Lung (tissue), 12 donors: Measurements from ENCODE around the gene ALCAM. TPM values are rescaled to one million over a fixed set of nuclear protein-coding genes. Genes with fewer than 3 reads are reported as not detected.

ENCODE experiments used
- ATAC-seq: fragments of 200-7000 bp; cut with Tn5 transposase; one replicate; pipeline ENCODE4 v1.9.1; 2020; ENCODE audit warnings: moderate number of reproducible peaks; ENCODE audit not compliant: insufficient read depth, low FRiP score
- DNase-seq, 3 donors: peaks; one replicate each; pipeline ENCODE4 v3.0.0-alpha.2; 2013 to 2017
- H3K27ac ChIP-seq, 2 donors: one replicate each; pipeline ENCODE4 v1.5.1; 2013; ENCODE audit warnings: mild to moderate bottlenecking in 2 of 2, moderate library complexity in 2 of 2, control low read depth in 1 of 2, inconsistent platforms in 1 of 2, low read depth in 1 of 2, low read length in 1 of 2
- H3K27me3 ChIP-seq, 3 donors: one replicate each; pipeline ENCODE4 v1.5.1; 2013; ENCODE audit warnings: low read length in 2 of 3; ENCODE audit not compliant: control insufficient read depth in 3 of 3, insufficient read depth in 3 of 3
- H3K36me3 ChIP-seq, 4 donors: one replicate each; pipeline ENCODE4 v1.5.1; 2013; ENCODE audit warnings: low read length in 4 of 4, mild to moderate bottlenecking in 1 of 4, moderate library complexity in 1 of 4; ENCODE audit not compliant: control insufficient read depth in 4 of 4, insufficient read depth in 4 of 4
- H3K4me1 ChIP-seq, 5 donors: one replicate each; pipeline ENCODE4 v1.5.1; 2013; ENCODE audit warnings: low read length in 5 of 5, mild to moderate bottlenecking in 2 of 5, moderate library complexity in 1 of 5; ENCODE audit not compliant: control insufficient read depth in 5 of 5, insufficient read depth in 5 of 5
- H3K4me3 ChIP-seq: one replicate; pipeline ENCODE4 v1.5.1; 2013; ENCODE audit warnings: mild to moderate bottlenecking, control low read depth, moderate library complexity
- H3K9ac ChIP-seq, 2 donors: one replicate each; pipeline ENCODE4 v1.5.1; 2013; ENCODE audit warnings: low read length in 2 of 2, control low read depth in 1 of 2; ENCODE audit not compliant: insufficient read depth in 1 of 2
- H3K9me3 ChIP-seq, 4 donors: one replicate each; pipeline ENCODE4 v1.5.1; 2013; ENCODE audit warnings: low read length in 3 of 4, mild to moderate bottlenecking in 1 of 4, moderate library complexity in 1 of 4; ENCODE audit not compliant: control insufficient read depth in 4 of 4, insufficient read depth in 3 of 4
- WGBS, 2 donors: extraction: QIAGEN DNeasy Blood & Tissue Kit; methylation state at CpG; one replicate each; pipeline ENCODE4 v1.1.7; 2013; 5-methylcytosine and 5-hydroxymethylcytosine counted together
- polyA plus RNA-seq, 2 donors: library from polyadenylated mRNA; stranded (reverse); fragments of 200-250 nt; gene quantifications; one replicate each; pipeline ENCODE4 v1.2.1, GENCODE V29; 2013
- total RNA-seq, 2 donors: library from RNA; depleted of rRNA in 1 of 2; stranded (reverse); fragments of >200 nt in 1 of 2; gene quantifications; one replicate each; pipeline ENCODE4 v1.2.1, GENCODE V29; 2014 to 2021
- TF ChIP-seq, protein P1 (sequence below): IDR thresholded peaks from 2 replicates; pipeline ENCODE4 v1.5.1; 2012; ENCODE audit warnings: mild to moderate bottlenecking; ENCODE audit errors: control extremely low read depth, extremely low read depth
- donor health status: control.
- donor health status: control.
- donor health status: Bipolar disorder and iron deficiency.
- donor health status: healthy.
- donor health status: DM: yes; HTN: yes; CAD: no.

Gene ALCAM
- total and polyA plus RNA-seq, 4 donors, result 55.9 to 252 (median 109) TPM

GRCh38 chr3:105435277-105435676 is 68.6 kb downstream of the ALCAM start:
- TF ChIP-seq, protein P1, sequence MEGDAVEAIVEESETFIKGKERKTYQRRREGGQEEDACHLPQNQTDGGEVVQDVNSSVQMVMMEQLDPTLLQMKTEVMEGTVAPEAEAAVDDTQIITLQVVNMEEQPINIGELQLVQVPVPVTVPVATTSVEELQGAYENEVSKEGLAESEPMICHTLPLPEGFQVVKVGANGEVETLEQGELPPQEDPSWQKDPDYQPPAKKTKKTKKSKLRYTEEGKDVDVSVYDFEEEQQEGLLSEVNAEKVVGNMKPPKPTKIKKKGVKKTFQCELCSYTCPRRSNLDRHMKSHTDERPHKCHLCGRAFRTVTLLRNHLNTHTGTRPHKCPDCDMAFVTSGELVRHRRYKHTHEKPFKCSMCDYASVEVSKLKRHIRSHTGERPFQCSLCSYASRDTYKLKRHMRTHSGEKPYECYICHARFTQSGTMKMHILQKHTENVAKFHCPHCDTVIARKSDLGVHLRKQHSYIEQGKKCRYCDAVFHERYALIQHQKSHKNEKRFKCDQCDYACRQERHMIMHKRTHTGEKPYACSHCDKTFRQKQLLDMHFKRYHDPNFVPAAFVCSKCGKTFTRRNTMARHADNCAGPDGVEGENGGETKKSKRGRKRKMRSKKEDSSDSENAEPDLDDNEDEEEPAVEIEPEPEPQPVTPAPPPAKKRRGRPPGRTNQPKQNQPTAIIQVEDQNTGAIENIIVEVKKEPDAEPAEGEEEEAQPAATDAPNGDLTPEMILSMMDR, result no peak
- H3K4me1 ChIP-seq, result no peaks in the 10 kb centered on the region
- no peak for DNase-seq
- H3K27ac ChIP-seq, result no peak overlapping the region
- H3K27me3 ChIP-seq, result no peaks in the 10 kb centered on the region
- WGBS, 2 donors, result 77 to 83% methylated on average over 3 of the region's 3 CpGs
- no peak for ATAC-seq
- H3K9ac ChIP-seq, result no peak overlapping the region
- H3K36me3 ChIP-seq, result no peaks in the 10 kb centered on the region
- H3K4me3 ChIP-seq, result no peak overlapping the region
- H3K9me3 ChIP-seq, result no peaks in the 10 kb centered on the region

DNA sequence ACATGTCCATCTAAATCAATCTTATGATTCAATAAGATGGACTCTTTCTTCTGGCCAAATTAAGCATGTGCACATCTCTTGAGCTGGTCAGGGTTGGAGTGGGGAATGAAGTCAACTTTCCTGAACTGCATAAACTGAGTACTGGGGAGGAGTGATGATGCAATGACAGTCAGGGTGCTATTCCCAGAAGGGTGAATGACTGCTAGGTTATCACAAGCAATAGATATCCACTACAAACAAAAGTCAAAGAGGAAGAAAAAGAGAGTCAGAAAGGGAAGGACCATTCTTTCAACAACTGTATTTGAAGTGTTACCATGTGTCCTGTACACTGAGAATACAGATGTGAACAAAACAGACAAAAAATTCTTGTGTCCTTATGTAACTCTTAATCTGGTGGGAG is 70.0 kb downstream of the ALCAM start:
- TF ChIP-seq, protein P1, result no peak
- no peaks in the 10 kb centered on the region for H3K36me3 ChIP-seq
- H3K9me3 ChIP-seq, result no peaks in the 10 kb centered on the region
- H3K27me3 ChIP-seq, result no peaks in the 10 kb centered on the region
- no peak overlapping the region for H3K4me3 ChIP-seq
- H3K9ac ChIP-seq, result no peak overlapping the region
- ATAC-seq, result no peak
- no peak overlapping the region for H3K27ac ChIP-seq
- no peaks in the 10 kb centered on the region for H3K4me1 ChIP-seq
- no peak for DNase-seq

GRCh38 chr3:105440113-105440512 is 73.4 kb downstream of the ALCAM start:
- TF ChIP-seq, protein P1, result no peak
- 84 to 90% methylated on average over 3 of the region's 3 CpGs for WGBS, 2 donors
- DNase-seq (no peak), ATAC-seq (no peak)
- Histone ChIP-seq H3K36me3 (no peaks in the 10 kb centered on the region), H3K27ac (no peak overlapping the region), H3K9ac (no peak overlapping the region), H3K4me1 (no peaks in the 10 kb centered on the region), H3K9me3 (no peaks in the 10 kb centered on the region), H3K4me3 (no peak overlapping the region), H3K27me3 (no peaks in the 10 kb centered on the region)

DNA sequence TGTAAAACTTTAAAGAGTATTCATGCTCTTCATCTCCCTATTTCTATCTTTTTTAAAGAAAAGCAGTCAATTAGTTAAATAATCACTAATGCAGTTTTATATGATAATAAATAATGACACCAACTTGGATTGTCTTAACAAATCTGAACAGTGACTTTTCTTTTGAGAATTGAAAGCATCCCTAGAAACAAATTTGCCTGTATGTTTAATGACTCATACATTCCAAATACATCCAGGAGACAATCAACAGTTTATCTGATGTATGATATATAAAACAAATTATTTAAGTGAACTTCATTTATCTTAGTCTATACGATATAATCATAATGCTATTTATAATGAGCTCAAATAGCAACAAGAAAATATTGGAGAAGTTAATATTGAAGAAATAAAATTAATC is 78.0 kb downstream of the ALCAM start:
- H3K9me3 ChIP-seq, result no peaks in the 10 kb centered on the region
- H3K4me3 ChIP-seq, result no peak overlapping the region
- TF ChIP-seq, protein P1, result no peak
- 93 to 98% methylated on average over 1 of the region's 1 CpG for WGBS, 2 donors
- peaks cover 0 to 2% (median 0%) of the 10 kb centered on the region in 5 donors for H3K4me1 ChIP-seq
- no peak overlapping the region for H3K9ac ChIP-seq
- ATAC-seq (no peak), DNase-seq (no peak)
- no peak overlapping the region for H3K27ac ChIP-seq
- H3K27me3 ChIP-seq, result no peaks in the 10 kb centered on the region
- no peaks in the 10 kb centered on the region for H3K36me3 ChIP-seq
